HepG2 (cell line): ENCODE data around the gene CENPE. TPM values are rescaled to one million over a fixed set of nuclear protein-coding genes. Genes with fewer than 3 reads are reported as not detected.

Experiments
- EP300 ChIP-seq, 3 experiments: sonication (generic) in 1 of 3; formaldehyde crosslinking in 1 of 3; IDR thresholded peaks; 2 replicates each; pipeline versions ENCODE4 v1.5.1 to v1.6.1; 2011 to 2020; ENCODE audit warnings: low read depth in 2 of 3, low read length in 2 of 3, borderline replicate concordance in 1 of 3, improper control_type of control experiment in 1 of 3, mild to moderate bottlenecking in 1 of 3, missing genetic modification reagents in 1 of 3, moderate library complexity in 1 of 3
- ZFY ChIP-seq: sonication (generic); formaldehyde crosslinking; IDR thresholded peaks from 2 replicates; pipeline ENCODE4 v1.4.0; 2020; ENCODE audit warnings: missing genetic modification reagents
- ZNF543 ChIP-seq: sonication (generic); formaldehyde crosslinking; IDR thresholded peaks from 2 replicates; pipeline ENCODE4 v1.4.0; 2020; ENCODE audit warnings: mild to moderate bottlenecking, missing genetic modification reagents
- ZNF746 ChIP-seq: sonication (generic); formaldehyde crosslinking; IDR thresholded peaks from 2 replicates; pipeline ENCODE4 v1.8.0; 2022; ENCODE audit warnings: mild to moderate bottlenecking, missing genetic modification reagents
- ZNF879 ChIP-seq: sonication (generic); formaldehyde crosslinking; IDR thresholded peaks from 2 replicates; pipeline ENCODE4 v1.8.1; 2023; ENCODE audit warnings: missing genetic modification reagents
- polyA plus RNA-seq, 8 experiments: library from polyadenylated mRNA; depleted of rRNA in 3 of 8; stranded (reverse) in 7 of 8; unstranded in 1 of 8; fragments of >200 nt; fragmentation: Illumina TruSeq in 4 of 8; extraction: Trizol in 4 of 8; gene quantifications; 2 replicates each; pipeline versions ENCODE4 v1.2.1 to v1.2.3, GENCODE V29; 2011 to 2016; ENCODE audit warnings: low read depth in 4 of 8, missing spikeins in 1 of 8, mixed read lengths in 1 of 8; ENCODE audit not compliant: insufficient read depth in 1 of 8
- total RNA-seq, 5 experiments: library from RNA; depleted of rRNA; stranded (reverse); fragments of >200 nt; fragmentation: Illumina TruSeq; extraction: Trizol; gene quantifications; 2 replicates each; pipeline ENCODE4 v1.2.3, GENCODE V29; 2016; ENCODE audit warnings: low read depth in 1 of 5
- TF ChIP-seq, protein P1 (sequence below): sonication (generic); formaldehyde crosslinking; IDR thresholded peaks from 2 replicates; pipeline ENCODE4 v1.9.0; 2021; ENCODE audit warnings: mild to moderate bottlenecking, missing genetic modification reagents
- TF ChIP-seq, protein P2 (sequence below): sonication (generic); formaldehyde crosslinking; IDR thresholded peaks from 2 replicates; pipeline ENCODE4 v1.4.0; 2020; ENCODE audit warnings: missing genetic modification reagents, low read depth, mild to moderate bottlenecking, borderline replicate concordance
- TF ChIP-seq, protein P3 (sequence below): IDR thresholded peaks from 2 replicates; pipeline ENCODE4 v1.6.1; 2016; ENCODE audit warnings: missing compliant biosample characterization, missing genetic modification reagents, borderline replicate concordance
- TF ChIP-seq, protein P4 (sequence below): sonication (generic); formaldehyde crosslinking; IDR thresholded peaks from 2 replicates; pipeline ENCODE4 v1.4.0; 2020; ENCODE audit warnings: low read depth, missing genetic modification reagents
- TF ChIP-seq, protein P5 (sequence below): sonication (generic); formaldehyde crosslinking; IDR thresholded peaks from 2 replicates; pipeline ENCODE4 v1.9.0; 2021; ENCODE audit warnings: missing genetic modification reagents, borderline replicate concordance

The CENPE gene
- total and polyA plus RNA-seq, 2 of the 13 experiments (the other 11 are each of a cell fraction or from before 2014, with no cell fraction given), result 2.1 to 19.8 TPM

DNA sequence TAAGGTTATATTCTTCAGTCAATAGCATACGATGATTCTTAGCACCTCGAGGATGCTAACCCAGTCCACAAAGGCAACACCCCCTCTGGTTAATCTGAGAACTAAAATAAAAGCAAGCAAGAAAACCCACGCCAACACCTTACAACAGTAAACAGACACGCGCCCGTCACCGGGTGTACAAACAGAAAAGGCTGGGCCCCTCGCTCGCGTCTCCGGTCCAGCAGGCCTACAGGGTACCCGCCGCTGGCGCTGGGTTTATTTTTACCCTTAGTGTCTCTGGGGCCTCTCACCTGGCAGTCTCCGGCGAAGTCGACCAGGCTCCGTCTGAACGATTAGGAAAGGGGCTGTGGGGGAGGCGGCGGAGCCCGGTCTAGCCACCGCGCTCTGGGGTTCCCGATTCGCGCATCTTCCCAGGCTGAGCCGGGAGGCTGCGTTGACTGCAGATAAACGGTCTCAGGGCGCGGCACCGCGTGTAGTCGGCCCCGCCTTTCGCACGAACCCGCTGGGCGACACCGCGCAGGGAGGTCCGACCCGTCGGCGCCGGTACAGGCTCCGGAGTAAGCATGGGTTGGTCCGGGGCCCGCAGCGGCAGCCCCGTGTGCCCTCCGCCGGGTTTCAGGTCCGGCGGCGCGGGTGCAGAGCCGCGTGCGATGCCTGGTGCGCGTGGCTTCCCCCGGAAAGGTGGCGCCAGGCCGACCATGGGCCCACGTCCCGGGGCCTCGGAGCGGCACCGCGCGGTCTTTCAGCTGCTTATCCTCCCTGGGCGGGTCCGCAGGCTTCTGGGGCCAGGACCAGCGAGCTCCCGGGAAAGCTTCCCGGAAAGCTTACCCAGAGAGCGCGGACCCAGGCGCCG lies 122.0 kb downstream of the CENPE start (continued):
- TF ChIP-seq, protein P1, sequence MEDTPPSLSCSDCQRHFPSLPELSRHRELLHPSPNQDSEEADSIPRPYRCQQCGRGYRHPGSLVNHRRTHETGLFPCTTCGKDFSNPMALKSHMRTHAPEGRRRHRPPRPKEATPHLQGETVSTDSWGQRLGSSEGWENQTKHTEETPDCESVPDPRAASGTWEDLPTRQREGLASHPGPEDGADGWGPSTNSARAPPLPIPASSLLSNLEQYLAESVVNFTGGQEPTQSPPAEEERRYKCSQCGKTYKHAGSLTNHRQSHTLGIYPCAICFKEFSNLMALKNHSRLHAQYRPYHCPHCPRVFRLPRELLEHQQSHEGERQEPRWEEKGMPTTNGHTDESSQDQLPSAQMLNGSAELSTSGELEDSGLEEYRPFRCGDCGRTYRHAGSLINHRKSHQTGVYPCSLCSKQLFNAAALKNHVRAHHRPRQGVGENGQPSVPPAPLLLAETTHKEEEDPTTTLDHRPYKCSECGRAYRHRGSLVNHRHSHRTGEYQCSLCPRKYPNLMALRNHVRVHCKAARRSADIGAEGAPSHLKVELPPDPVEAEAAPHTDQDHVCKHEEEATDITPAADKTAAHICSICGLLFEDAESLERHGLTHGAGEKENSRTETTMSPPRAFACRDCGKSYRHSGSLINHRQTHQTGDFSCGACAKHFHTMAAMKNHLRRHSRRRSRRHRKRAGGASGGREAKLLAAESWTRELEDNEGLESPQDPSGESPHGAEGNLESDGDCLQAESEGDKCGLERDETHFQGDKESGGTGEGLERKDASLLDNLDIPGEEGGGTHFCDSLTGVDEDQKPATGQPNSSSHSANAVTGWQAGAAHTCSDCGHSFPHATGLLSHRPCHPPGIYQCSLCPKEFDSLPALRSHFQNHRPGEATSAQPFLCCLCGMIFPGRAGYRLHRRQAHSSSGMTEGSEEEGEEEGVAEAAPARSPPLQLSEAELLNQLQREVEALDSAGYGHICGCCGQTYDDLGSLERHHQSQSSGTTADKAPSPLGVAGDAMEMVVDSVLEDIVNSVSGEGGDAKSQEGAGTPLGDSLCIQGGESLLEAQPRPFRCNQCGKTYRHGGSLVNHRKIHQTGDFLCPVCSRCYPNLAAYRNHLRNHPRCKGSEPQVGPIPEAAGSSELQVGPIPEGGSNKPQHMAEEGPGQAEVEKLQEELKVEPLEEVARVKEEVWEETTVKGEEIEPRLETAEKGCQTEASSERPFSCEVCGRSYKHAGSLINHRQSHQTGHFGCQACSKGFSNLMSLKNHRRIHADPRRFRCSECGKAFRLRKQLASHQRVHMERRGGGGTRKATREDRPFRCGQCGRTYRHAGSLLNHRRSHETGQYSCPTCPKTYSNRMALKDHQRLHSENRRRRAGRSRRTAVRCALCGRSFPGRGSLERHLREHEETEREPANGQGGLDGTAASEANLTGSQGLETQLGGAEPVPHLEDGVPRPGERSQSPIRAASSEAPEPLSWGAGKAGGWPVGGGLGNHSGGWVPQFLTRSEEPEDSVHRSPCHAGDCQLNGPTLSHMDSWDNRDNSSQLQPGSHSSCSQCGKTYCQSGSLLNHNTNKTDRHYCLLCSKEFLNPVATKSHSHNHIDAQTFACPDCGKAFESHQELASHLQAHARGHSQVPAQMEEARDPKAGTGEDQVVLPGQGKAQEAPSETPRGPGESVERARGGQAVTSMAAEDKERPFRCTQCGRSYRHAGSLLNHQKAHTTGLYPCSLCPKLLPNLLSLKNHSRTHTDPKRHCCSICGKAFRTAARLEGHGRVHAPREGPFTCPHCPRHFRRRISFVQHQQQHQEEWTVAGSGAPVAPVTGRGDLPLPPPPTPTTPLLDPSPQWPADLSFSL (CRISPR knock-in tag), result no peak
- TF ChIP-seq, protein P2, sequence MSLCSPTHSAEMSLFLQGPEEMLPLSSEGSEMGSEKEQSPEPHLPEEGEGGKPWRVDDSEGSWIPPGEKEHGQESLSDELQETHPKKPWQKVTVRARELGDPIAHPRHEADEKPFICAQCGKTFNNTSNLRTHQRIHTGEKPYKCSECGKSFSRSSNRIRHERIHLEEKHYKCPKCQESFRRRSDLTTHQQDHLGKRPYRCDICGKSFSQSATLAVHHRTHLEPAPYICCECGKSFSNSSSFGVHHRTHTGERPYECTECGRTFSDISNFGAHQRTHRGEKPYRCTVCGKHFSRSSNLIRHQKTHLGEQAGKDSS (CRISPR knock-in tag), result peak; percentile 34; the same call in 1 of the 2 replicates
- TF ChIP-seq ZFY (CRISPR knock-in tag), result peak; percentile 96
- no peak for TF ChIP-seq ZNF543 (CRISPR knock-in tag)
- no peak for TF ChIP-seq EP300 (IDR thresholded peaks at IDR 0.05; ENCODE audit: low read depth in 2 of 2, low read length in 2 of 2)
- TF ChIP-seq EP300 (CRISPR knock-in tag; IDR thresholded peaks at IDR 0.05; ENCODE audit: borderline replicate concordance), result peak; percentile 18; the same call in 1 of the 2 replicates
- TF ChIP-seq ZNF879 (CRISPR knock-in tag), result 0 out of 2 replicates have a peak, but pooled peaks have one; percentile 38
- TF ChIP-seq ZNF746, result no peak
- TF ChIP-seq, protein P3, sequence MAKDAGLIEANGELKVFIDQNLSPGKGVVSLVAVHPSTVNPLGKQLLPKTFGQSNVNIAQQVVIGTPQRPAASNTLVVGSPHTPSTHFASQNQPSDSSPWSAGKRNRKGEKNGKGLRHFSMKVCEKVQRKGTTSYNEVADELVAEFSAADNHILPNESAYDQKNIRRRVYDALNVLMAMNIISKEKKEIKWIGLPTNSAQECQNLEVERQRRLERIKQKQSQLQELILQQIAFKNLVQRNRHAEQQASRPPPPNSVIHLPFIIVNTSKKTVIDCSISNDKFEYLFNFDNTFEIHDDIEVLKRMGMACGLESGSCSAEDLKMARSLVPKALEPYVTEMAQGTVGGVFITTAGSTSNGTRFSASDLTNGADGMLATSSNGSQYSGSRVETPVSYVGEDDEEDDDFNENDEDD (CRISPR knock-in tag), result no peak
- TF ChIP-seq, protein P4, sequence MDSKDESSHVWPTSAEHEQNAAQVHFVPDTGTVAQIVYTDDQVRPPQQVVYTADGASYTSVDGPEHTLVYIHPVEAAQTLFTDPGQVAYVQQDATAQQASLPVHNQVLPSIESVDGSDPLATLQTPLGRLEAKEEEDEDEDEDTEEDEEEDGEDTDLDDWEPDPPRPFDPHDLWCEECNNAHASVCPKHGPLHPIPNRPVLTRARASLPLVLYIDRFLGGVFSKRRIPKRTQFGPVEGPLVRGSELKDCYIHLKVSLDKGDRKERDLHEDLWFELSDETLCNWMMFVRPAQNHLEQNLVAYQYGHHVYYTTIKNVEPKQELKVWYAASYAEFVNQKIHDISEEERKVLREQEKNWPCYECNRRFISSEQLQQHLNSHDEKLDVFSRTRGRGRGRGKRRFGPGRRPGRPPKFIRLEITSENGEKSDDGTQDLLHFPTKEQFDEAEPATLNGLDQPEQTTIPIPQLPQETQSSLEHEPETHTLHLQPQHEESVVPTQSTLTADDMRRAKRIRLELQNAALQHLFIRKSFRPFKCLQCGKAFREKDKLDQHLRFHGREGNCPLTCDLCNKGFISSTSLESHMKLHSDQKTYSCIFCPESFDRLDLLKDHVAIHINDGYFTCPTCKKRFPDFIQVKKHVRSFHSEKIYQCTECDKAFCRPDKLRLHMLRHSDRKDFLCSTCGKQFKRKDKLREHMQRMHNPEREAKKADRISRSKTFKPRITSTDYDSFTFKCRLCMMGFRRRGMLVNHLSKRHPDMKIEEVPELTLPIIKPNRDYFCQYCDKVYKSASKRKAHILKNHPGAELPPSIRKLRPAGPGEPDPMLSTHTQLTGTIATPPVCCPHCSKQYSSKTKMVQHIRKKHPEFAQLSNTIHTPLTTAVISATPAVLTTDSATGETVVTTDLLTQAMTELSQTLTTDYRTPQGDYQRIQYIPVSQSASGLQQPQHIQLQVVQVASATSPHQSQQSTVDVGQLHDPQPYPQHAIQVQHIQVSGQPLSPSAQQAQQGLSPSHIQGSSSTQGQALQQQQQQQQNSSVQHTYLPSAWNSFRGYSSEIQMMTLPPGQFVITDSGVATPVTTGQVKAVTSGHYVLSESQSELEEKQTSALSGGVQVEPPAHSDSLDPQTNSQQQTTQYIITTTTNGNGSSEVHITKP (CRISPR knock-in tag), result no peak
- TF ChIP-seq, protein P5, sequence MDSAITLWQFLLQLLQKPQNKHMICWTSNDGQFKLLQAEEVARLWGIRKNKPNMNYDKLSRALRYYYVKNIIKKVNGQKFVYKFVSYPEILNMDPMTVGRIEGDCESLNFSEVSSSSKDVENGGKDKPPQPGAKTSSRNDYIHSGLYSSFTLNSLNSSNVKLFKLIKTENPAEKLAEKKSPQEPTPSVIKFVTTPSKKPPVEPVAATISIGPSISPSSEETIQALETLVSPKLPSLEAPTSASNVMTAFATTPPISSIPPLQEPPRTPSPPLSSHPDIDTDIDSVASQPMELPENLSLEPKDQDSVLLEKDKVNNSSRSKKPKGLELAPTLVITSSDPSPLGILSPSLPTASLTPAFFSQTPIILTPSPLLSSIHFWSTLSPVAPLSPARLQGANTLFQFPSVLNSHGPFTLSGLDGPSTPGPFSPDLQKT (CRISPR knock-in tag), result peak; percentile 54; the same call in 1 of the 2 replicates
